ENCODE measurements around the gene LRRC32. TPM values are rescaled to one million over a fixed set of nuclear protein-coding genes. Genes with fewer than 3 reads are reported as not detected.
A peak's percentile ranks its signal among the peaks of the same experiment; 100 is the strongest.

Gene LRRC32
- total and polyA plus RNA-seq, 9 of the 15 experiments (the other 6 are each of a cell fraction or from before 2014, with no cell fraction given) = 0.10 to 0.50 (median 0.19) TPM; not detected in 5

DNA sequence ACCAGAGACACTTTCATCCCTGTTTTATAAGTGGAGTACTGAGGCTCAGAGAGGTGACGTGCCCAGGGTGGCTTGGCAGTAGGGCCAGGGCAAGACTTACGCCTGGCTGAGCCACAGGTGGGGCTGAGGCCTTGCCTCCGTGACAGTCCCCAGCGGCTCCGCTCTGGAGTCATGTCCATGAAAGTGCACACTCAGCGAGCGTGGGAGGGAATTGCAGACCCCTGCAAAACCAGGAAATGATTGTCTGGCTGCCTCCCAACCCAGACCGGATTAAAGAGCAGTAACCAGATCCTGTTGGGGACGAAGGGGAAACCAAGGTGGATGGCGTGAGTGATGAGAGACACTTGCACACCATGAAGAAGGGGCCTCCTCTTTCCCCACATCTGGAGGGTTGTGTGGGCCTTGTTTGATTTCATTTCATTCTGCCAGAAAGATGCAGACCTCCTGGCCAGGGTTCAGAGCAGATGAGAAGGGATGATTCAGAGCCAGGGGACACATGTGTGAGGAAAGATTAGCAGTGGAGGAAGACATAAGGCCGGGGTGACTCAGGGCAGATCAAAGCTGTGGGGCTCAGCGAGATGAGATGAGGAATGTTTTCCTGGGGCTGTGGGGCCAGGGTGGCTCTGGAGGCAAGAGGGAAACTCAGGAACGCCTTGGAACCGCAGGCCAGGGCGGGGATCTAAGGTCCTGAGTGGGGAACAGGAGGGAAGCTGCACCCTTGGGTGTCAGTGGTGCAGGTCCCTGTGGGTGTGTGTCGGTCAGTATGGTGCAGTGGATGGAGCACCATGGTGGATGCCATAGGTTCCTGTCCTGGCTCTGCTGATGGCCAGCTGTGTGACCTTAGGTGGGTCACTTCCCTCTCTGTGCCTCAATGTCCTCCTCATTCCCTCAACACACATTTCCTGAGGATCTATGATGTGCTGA lies 29.9 kb upstream of the LRRC32 start (continued):
- no peak for TF ChIP-seq MCM5 (IDR thresholded peaks at IDR 0.05; ENCODE audit: low read depth)
- TF ChIP-seq SREBF2 (CRISPR knock-in tag; IDR thresholded peaks at IDR 0.05) = 0 out of 2 replicates have a peak, but pooled peaks have one; percentile 45
- TF ChIP-seq, protein P1, sequence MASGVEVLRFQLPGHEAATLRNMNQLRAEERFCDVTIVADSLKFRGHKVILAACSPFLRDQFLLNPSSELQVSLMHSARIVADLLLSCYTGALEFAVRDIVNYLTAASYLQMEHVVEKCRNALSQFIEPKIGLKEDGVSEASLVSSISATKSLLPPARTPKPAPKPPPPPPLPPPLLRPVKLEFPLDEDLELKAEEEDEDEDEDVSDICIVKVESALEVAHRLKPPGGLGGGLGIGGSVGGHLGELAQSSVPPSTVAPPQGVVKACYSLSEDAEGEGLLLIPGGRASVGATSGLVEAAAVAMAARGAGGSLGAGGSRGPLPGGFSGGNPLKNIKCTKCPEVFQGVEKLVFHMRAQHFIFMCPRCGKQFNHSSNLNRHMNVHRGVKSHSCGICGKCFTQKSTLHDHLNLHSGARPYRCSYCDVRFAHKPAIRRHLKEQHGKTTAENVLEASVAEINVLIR (CRISPR knock-in tag; IDR thresholded peaks at IDR 0.05) = no peak; the same call in 1 of the 2 replicates
- TF ChIP-seq BRD9 (IDR thresholded peaks at IDR 0.05; ENCODE audit: low read depth, partially characterized antibody) = peak; percentile 93
- TF ChIP-seq ZFP30 (CRISPR knock-in tag; IDR thresholded peaks at IDR 0.05; ENCODE audit: borderline replicate concordance) = no peak
- no peak for TF ChIP-seq RBM15 (IDR thresholded peaks at IDR 0.05; ENCODE audit: insufficient read depth, low read length)
- TF ChIP-seq RBM25 (IDR thresholded peaks at IDR 0.05; ENCODE audit: low read depth, low read length, severe bottlenecking) = peak; percentile 73
- TF ChIP-seq TSC22D4 (tag; IDR thresholded peaks at IDR 0.05) = no peak
- no peak for TF ChIP-seq FUS (optimal IDR thresholded peaks at IDR 0.05; ENCODE audit: low read depth, low read length)
- TF ChIP-seq ATF7 (IDR thresholded peaks at IDR 0.05) = peak; percentile 73
- no peak for TF ChIP-seq NR2C2 (CRISPR knock-in tag; IDR thresholded peaks at IDR 0.05)
- TF ChIP-seq NR2C2 (tag; IDR thresholded peaks at IDR 0.05) = peak; percentile 35; the same call in 1 of the 2 replicates
- peak; percentile 48; the same call in 1 of the 2 replicates for TF ChIP-seq ZNF24 (IDR thresholded peaks at IDR 0.05)
- TF ChIP-seq ZSCAN29 (IDR thresholded peaks at IDR 0.05) = peak; percentile 14; the same call in 1 of the 2 replicates
- peak; percentile 29 for TF ChIP-seq TBP (optimal IDR thresholded peaks at IDR 0.05; ENCODE audit: low read depth, low read length)
- TF ChIP-seq ZNF668 (CRISPR knock-in tag; IDR thresholded peaks at IDR 0.05) = 0 out of 2 replicates have a peak, but pooled peaks have one; percentile 57
- no peak; a peak in 1 of 4 replicates for TF ChIP-seq KDM4B (IDR thresholded peaks at IDR 0.05; ENCODE audit: borderline replicate concordance in 2 of 2, low read depth in 1 of 2)
- TF ChIP-seq KLF13 (tag; IDR thresholded peaks at IDR 0.05; ENCODE audit: borderline replicate concordance, low read depth) = peak; percentile 9
- peak; percentile 83 for TF ChIP-seq CHD4 (IDR thresholded peaks at IDR 0.05; ENCODE audit: insufficient read depth, insufficient replicate concordance, low read depth, low read length, poor library complexity, severe bottlenecking)
- peak; percentile 79; the same call in 1 of the 2 replicates for TF ChIP-seq TCF7L2 (IDR thresholded peaks at IDR 0.05; ENCODE audit: low read depth, low read length)
- TF ChIP-seq, protein P2, sequence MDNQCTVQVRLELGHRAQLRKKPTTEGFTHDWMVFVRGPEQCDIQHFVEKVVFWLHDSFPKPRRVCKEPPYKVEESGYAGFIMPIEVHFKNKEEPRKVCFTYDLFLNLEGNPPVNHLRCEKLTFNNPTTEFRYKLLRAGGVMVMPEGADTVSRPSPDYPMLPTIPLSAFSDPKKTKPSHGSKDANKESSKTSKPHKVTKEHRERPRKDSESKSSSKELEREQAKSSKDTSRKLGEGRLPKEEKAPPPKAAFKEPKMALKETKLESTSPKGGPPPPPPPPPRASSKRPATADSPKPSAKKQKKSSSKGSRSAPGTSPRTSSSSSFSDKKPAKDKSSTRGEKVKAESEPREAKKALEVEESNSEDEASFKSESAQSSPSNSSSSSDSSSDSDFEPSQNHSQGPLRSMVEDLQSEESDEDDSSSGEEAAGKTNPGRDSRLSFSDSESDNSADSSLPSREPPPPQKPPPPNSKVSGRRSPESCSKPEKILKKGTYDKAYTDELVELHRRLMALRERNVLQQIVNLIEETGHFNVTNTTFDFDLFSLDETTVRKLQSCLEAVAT (IDR thresholded peaks at IDR 0.05) = peak; percentile 39 to 57; a peak in 2 of 4 replicates
